NCI-H2227 treated with DMSO at 0.1 percent for 48 hours (cell line): ENCODE measurements around the gene MYOF.
A peak's percentile ranks its signal among the peaks of the same experiment; 100 is the strongest.

Source experiments
- DNase-seq: peaks from one replicate; lab custom pipeline; 2025; lab: John Stamatoyannopoulos, UW

The MYOF gene

GRCh38 chr10:93482145-93482834, at the start of gene MYOF:
MYOF (minus strand) TSS chr10:93482334; CDS start chr10:93482194, 140 bp downstream.
- DNase-seq: peak; percentile 30

- DNase-seq: no peak
Observed at GRCh38 chr10:93518531-93518930, 36.4 kb upstream of the MYOF start.

- DNase-seq: no peak
Observed at GRCh38 chr10:93516006-93516380, 33.9 kb upstream of the MYOF start.

- DNase-seq: no peak
Observed at GRCh38 chr10:93515071-93516005, 33.2 kb upstream of the MYOF start.

GRCh38 chr10:93514521-93514920, 32.4 kb upstream of the MYOF start:
- no peak for DNase-seq

- DNase-seq: no peak
Observed at GRCh38 chr10:93513091-93513490, 31.0 kb upstream of the MYOF start.

DNA sequence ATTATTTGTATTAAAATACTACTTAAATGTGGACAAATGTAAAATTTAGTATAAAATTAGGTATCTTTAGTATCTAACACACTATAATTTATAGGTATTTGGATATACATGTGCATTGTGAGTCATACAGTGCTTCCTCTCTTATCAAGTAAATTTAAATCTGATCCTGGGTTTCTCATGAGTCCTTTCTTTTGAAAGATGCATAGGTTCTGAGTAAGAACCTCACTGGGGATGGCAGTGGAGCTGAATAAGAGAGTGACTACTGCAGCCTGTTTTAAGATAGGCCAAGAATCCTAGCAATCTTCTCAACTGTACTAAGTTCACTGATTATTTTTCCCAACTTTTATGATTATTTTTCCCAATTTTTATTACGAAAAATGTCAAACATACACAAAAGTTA, 30.4 kb upstream of the MYOF start:
- DNase-seq: no peak

- no peak for DNase-seq
Observed at GRCh38 chr10:93509816-93510215, 27.7 kb upstream of the MYOF start.

- no peak for DNase-seq
Observed at GRCh38 chr10:93505075-93505474, 22.9 kb upstream of the MYOF start.

DNA sequence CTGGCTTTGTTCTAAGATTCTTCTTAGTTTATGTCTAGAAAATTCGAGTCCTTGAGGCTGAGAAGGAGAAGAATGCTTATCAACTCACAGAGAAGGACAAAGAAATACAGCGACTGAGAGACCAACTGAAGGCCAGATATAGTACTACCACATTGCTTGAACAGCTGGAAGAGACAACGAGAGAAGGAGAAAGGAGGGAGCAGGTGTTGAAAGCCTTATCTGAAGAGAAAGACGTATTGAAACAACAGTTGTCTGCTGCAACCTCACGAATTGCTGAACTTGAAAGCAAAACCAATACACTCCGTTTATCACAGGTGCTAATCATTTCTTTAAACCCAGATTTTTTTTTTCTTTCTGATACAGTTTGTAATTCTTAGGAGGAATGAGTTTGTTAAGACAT, 20.9 kb upstream of the MYOF start:
- DNase-seq: no peak

DNA sequence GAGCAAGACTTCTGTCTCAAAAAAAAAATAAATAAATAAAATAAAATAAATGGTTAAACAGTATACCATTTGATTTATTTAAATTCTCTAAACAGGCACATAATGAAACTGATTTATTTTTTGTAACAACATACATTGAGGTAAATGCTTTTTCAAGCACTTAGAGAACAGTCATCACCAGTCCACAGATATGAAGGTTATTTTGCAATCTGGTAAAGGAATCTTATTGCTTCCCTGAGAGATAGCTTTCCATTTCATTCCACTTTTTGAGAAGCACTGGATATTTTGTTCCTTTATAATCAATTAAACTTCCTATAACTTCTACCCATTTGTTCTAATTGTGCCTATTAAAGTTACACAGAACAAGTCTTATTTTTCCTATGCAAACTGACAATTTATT, 19.5 kb upstream of the MYOF start:
- no peak for DNase-seq

GRCh38 chr10:93498166-93498565, 16.0 kb upstream of the MYOF start:
- DNase-seq: no peak

DNA sequence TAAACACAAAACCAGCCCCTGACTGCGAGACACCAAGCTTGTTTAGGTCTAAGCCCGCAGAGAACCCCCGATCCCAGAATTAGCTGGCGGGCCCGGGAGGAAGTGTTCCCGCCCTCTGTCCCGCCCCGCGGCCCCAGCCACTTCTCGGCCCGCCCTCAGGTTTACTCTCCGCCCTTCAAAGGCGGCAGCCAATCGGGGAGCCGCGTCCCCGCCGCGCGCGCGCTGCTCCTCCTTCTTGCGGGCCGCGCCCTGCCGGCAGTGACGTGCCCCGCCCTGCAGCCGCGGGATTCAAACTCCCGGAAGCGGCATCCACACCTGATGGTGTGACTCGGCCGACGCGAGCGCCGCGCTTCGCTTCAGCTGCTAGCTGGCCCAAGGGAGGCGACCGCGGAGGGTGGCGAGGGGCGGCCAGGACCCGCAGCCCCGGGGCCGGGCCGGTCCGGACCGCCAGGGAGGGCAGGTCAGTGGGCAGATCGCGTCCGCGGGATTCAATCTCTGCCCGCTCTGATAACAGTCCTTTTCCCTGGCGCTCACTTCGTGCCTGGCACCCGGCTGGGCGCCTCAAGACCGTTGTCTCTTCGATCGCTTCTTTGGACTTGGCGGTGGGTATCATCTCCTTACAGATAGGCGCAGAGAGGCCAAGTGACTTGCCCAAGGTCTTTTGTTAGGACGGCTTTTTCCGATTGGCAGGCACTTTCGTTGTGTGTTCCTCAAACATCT, 14.3 kb upstream of the MYOF start, which contains the start of gene CEP55:
Gene CEP55 (plus strand): TSS at position 291 of the 720 bp plus-strand sequence. CDS start 3,440 bp downstream, outside the sequence.
- peak; percentile 82 for DNase-seq

GRCh38 chr10:93495654-93496321, 13.7 kb upstream of the MYOF start:
- DNase-seq: no peak

GRCh38 chr10:93494494-93494893, 12.4 kb upstream of the MYOF start:
- no peak for DNase-seq

GRCh38 chr10:93493162-93493561, 11.0 kb upstream of the MYOF start:
- DNase-seq: no peak

- DNase-seq: no peak
Observed at GRCh38 chr10:93491602-93492121, 9.5 kb upstream of the MYOF start.

DNA sequence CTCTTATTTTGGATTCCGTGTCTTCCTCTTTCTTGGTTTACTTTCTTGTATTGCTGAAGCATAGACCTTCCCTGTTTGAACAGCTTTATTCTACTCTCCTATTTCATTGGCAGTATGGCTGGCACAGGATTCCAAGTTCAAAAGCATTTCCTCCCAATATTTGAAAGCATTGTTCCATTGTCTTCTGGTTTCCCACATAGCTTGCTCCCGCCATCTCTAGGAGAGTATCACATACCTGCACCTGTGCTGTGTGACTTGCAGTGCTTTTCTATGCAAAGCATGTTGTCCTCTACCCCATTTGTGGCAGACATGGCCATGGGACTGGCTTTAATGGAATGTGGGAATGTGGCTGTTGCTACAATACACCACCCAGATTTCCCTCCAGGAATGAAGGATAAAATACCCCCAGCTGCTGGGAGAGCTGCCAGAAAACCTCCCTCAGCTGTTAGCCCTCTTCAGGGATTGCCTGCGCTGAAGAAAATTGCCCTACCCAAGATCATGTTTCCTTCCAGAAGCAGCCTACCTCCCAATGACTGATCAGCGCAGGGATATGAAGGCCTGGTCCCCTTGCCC, 6.9 kb upstream of the MYOF start:
- no peak for DNase-seq

GRCh38 chr10:93485690-93486089, 3.6 kb upstream of the MYOF start:
- no peak for DNase-seq

GRCh38 chr10:93481637-93482144, 443 bp downstream of the MYOF start:
- no peak for DNase-seq

- DNase-seq: no peak
Observed at GRCh38 chr10:93478873-93479272, 3.3 kb downstream of the MYOF start.
